GM12878 (cell line): ENCODE measurements around the gene SLCO2B1.

Experiments
- BCLAF1 ChIP-seq: fragments of 450-650 bp; IDR thresholded peaks from 2 replicates; pipeline ENCODE4 v1.6.1; 2017; ENCODE audit warnings: antibody characterized with exemption, mild to moderate bottlenecking, moderate library complexity
- ETV6 ChIP-seq, 2 experiments: fragments of 450-650 bp in 1 of 2; IDR thresholded peaks in 1 of 2; conservative IDR thresholded peaks in 1 of 2; 2 replicates each; pipeline ENCODE4 v1.6.1; 2014; ENCODE audit warnings: antibody characterized with exemption in 1 of 2, borderline replicate concordance in 1 of 2, low read depth in 1 of 2, mild to moderate bottlenecking in 1 of 2, moderate library complexity in 1 of 2
- MAX ChIP-seq: IDR thresholded peaks from 2 replicates; pipeline ENCODE4 v1.6.1; 2012; ENCODE audit warnings: low read depth, low read length, improper control_type of control experiment
- POLR2A ChIP-seq: IDR thresholded peaks from 2 replicates; pipeline ENCODE4 v1.6.1; 2011; ENCODE audit warnings: low read depth, mild to moderate bottlenecking, low read length
- POLR2AphosphoS5 ChIP-seq: IDR thresholded peaks from 2 replicates; pipeline ENCODE4 v1.6.1; 2011; ENCODE audit warnings: mild to moderate bottlenecking, low read length, inconsistent platforms
- RELA ChIP-seq: fragments of 450-650 bp; IDR thresholded peaks from 2 replicates; pipeline ENCODE4 v1.8.0; 2014; ENCODE audit warnings: borderline replicate concordance; ENCODE audit not compliant: partially characterized antibody
- SIN3A ChIP-seq: IDR thresholded peaks from 2 replicates; pipeline ENCODE4 v1.6.1; 2012; ENCODE audit warnings: low read depth, low read length, improper control_type of control experiment
- SIX5 ChIP-seq: IDR thresholded peaks from 2 replicates; pipeline ENCODE4 v1.6.1; 2011; ENCODE audit warnings: mild to moderate bottlenecking, low read depth, low read length, moderate library complexity; ENCODE audit not compliant: severe bottlenecking
- SP1 ChIP-seq: IDR thresholded peaks from one replicate; pipeline ENCODE4 v1.6.1; 2011; ENCODE audit warnings: low read depth, low read length
- SPI1 ChIP-seq: IDR thresholded peaks from 2 replicates; pipeline ENCODE4 v1.6.1; 2011; ENCODE audit warnings: low read depth, mild to moderate bottlenecking, low read length, moderate library complexity, borderline replicate concordance; ENCODE audit not compliant: insufficient read depth
- STAT3 ChIP-seq: IDR thresholded peaks from 2 replicates; pipeline ENCODE4 v1.6.1; 2011; ENCODE audit warnings: low read depth, low read length, improper control_type of control experiment
- TCF3 ChIP-seq: IDR thresholded peaks from 2 replicates; pipeline ENCODE4 v1.6.1; 2012; ENCODE audit warnings: low read depth, mild to moderate bottlenecking, low read length, borderline replicate concordance; ENCODE audit not compliant: insufficient read depth
- YY1 ChIP-seq: IDR thresholded peaks from 2 replicates; pipeline ENCODE4 v1.6.1; 2011; ENCODE audit warnings: low read depth, mild to moderate bottlenecking, low read length
- TF ChIP-seq, protein P1 (sequence below), 3 experiments: IDR thresholded peaks in 2 of 3; conservative IDR thresholded peaks in 1 of 3; 2 replicates each; pipeline ENCODE4 v1.5.1; 2011; ENCODE audit warnings: low read depth in 3 of 3, low read length in 3 of 3, mild to moderate bottlenecking in 3 of 3, control low read depth in 2 of 3, moderate library complexity in 2 of 3, inconsistent platforms in 1 of 3, mixed read lengths in 1 of 3; ENCODE audit not compliant: control insufficient read depth in 2 of 3, insufficient read depth in 1 of 3; ENCODE audit errors: extremely low read depth in 1 of 3

- TF ChIP-seq POLR2AphosphoS5 (no peak), STAT3 (no peak), SIX5 (no peak), YY1 (no peak), MAX (no peak), SIN3A (no peak), SP1 (no peak), RELA (no peak), POLR2A (no peak), ETV6 (conservative IDR thresholded peaks at IDR 0.05 in 1 of 2, IDR thresholded peaks at IDR 0.05 in 1 of 2; ENCODE audit: borderline replicate concordance in 1 of 2, low read depth in 1 of 2) (no peak), SPI1 (no peak), BCLAF1 (no peak), TCF3 (no peak)
- TF ChIP-seq, protein P1, sequence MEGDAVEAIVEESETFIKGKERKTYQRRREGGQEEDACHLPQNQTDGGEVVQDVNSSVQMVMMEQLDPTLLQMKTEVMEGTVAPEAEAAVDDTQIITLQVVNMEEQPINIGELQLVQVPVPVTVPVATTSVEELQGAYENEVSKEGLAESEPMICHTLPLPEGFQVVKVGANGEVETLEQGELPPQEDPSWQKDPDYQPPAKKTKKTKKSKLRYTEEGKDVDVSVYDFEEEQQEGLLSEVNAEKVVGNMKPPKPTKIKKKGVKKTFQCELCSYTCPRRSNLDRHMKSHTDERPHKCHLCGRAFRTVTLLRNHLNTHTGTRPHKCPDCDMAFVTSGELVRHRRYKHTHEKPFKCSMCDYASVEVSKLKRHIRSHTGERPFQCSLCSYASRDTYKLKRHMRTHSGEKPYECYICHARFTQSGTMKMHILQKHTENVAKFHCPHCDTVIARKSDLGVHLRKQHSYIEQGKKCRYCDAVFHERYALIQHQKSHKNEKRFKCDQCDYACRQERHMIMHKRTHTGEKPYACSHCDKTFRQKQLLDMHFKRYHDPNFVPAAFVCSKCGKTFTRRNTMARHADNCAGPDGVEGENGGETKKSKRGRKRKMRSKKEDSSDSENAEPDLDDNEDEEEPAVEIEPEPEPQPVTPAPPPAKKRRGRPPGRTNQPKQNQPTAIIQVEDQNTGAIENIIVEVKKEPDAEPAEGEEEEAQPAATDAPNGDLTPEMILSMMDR (IDR thresholded peaks at IDR 0.05 in 2 of 3, conservative IDR thresholded peaks at IDR 0.05 in 1 of 3; ENCODE audit: control insufficient read depth in 2 of 3, extremely low read depth in 1 of 3, insufficient read depth in 1 of 3, low read depth in 3 of 3, low read length in 3 of 3): no peak
Observed at GRCh38 chr11:75254326-75254725, 103.4 kb downstream of the SLCO2B1 start.
